Chondrocyte (in vitro differentiated cells): Measurements from ENCODE around the gene RPS27A. TPM values are rescaled to one million over a fixed set of nuclear protein-coding genes. Genes with fewer than 3 reads are reported as not detected.
"Not testable (repeated sequence)": the region's sequence is repeated elsewhere in the genome, so short reads cannot be mapped to it uniquely, and the experiment has no call there.

Experiments
- DNase-seq: peaks from one replicate; pipeline ENCODE4 v3.0.0; 2021; ENCODE audit warnings: mixed read lengths, low spot score
- H3K27ac Mint-ChIP-seq: one replicate; pipeline ENCODE4 v1.8.0; 2021; ENCODE audit warnings: mild to moderate bottlenecking, moderate library complexity, mixed read lengths; ENCODE audit not compliant: unreplicated experiment
- H3K27me3 Mint-ChIP-seq: 2 replicates; pipeline ENCODE4 v1.8.0; 2021; ENCODE audit warnings: low read depth, mixed read lengths
- H3K36me3 Mint-ChIP-seq: 2 replicates; pipeline ENCODE4 v1.8.0; 2021; ENCODE audit warnings: low read depth, mixed read lengths
- H3K4me1 Mint-ChIP-seq: 2 replicates; pipeline ENCODE4 v1.8.0; 2021; ENCODE audit warnings: low read depth, mild to moderate bottlenecking, mixed read lengths
- H3K4me3 Mint-ChIP-seq: one replicate; pipeline ENCODE4 v1.8.0; 2021; ENCODE audit warnings: mild to moderate bottlenecking, moderate library complexity, mixed read lengths; ENCODE audit not compliant: unreplicated experiment
- H3K9me3 Mint-ChIP-seq: 2 replicates; pipeline ENCODE4 v1.8.0; 2021; ENCODE audit warnings: low read depth, mixed read lengths
- CTCF ChIP-seq: fragments of 200-600 bp; sonication (generic); IDR thresholded peaks from 2 replicates; pipeline ENCODE4 v1.5.0; 2021; ENCODE audit warnings: antibody characterized with exemption, mild to moderate bottlenecking, moderate library complexity
- total RNA-seq: library from RNA; stranded (reverse); gene quantifications from 3 replicates; pipeline ENCODE4 v1.2.1, GENCODE V29; 2021

RPS27A gene
- total RNA-seq, 1 donor from 2014 or later: 580 TPM

DNA sequence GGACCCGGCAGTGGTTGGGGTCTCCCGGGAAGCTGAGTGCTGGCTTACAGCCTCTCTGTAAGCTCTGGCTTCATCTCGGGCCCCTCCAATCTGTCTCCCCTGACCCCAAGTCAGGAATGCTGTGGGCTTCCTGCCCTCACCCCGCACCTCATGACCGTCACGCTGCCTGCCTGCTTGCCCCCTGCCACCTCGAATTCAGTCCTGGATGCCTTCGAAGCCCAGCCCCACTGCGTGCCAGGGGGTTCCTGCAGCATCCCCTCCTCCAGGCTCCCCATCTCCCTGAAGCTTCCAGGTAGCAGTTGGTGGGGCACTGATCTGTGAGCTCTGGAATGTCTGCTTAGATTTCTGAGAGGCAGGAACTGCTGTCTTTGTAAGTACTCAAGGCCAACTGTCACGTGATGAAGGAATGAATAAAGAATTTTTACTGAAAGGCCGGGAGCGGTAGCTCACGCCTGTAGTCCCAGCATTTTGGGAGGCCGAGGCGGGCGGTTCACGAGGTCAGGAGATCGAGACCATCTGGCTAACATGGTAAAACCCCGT is 6.9 kb upstream of the RPS27A start:
- H3K36me3 Mint-ChIP-seq: peaks cover 2% of the 10 kb centered on the region
- H3K9me3 Mint-ChIP-seq: no peaks in the 10 kb centered on the region
- no peak overlapping the region for H3K4me3 Mint-ChIP-seq
- H3K4me1 Mint-ChIP-seq: peaks cover 38% of the 10 kb centered on the region
- no peaks in the 10 kb centered on the region for H3K27me3 Mint-ChIP-seq
- peak overlapping the region; percentile 57 for H3K27ac Mint-ChIP-seq
- no peak for TF ChIP-seq CTCF
- no peak for DNase-seq

- not testable (repeated sequence) for H3K4me3 Mint-ChIP-seq, H3K9me3 Mint-ChIP-seq, DNase-seq
Observed at GRCh38 chr2:55227437-55228225, 4.9 kb upstream of the RPS27A start.

GRCh38 chr2:55228226-55228563 is 4.3 kb upstream of the RPS27A start:
- Mint-ChIP-seq H3K4me1 (peaks cover 42% of the 10 kb centered on the region), H3K27ac (no peak overlapping the region), H3K27me3 (no peaks in the 10 kb centered on the region), H3K4me3 (no peak overlapping the region), H3K9me3 (no peaks in the 10 kb centered on the region), H3K36me3 (peaks cover 2% of the 10 kb centered on the region)
- no peak for DNase-seq
- no peak for TF ChIP-seq CTCF

More at GRCh38 chr2:55227437-55228225, 4.9 kb upstream of the RPS27A start:
- not testable (repeated sequence) for H3K27ac Mint-ChIP-seq, H3K36me3 Mint-ChIP-seq, H3K27me3 Mint-ChIP-seq
- peaks cover 43% of the 10 kb centered on the region for H3K4me1 Mint-ChIP-seq

DNA sequence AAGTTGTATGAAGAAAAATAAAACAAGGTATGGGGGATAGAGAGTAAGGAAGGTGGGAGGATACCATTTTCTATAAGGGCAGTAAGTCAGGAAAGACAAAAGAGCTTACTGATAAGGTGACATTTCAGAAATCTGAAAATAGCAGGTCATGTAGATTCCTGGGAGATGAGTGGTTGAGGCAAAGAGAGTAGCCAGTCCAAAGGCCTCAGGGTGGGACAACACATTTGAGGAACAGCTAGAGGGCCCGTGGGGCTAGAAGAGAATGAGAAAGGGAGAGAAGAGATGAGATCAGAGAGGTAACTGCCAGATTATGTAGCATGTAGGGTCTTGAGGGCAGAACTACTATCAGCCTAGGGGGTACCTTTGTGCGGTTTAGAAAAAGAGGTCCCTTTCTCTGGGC is 3.3 kb upstream of the RPS27A start:
- DNase-seq: no peak
- TF ChIP-seq CTCF: no peak
- no peaks in the 10 kb centered on the region for H3K27me3 Mint-ChIP-seq
- H3K9me3 Mint-ChIP-seq: no peaks in the 10 kb centered on the region
- peaks cover 52% of the 10 kb centered on the region for H3K4me1 Mint-ChIP-seq
- H3K4me3 Mint-ChIP-seq: no peak overlapping the region
- H3K36me3 Mint-ChIP-seq: peaks cover 6% of the 10 kb centered on the region
- H3K27ac Mint-ChIP-seq: no peak overlapping the region

- Mint-ChIP-seq H3K27me3 (no peaks in the 10 kb centered on the region), H3K9me3 (no peaks in the 10 kb centered on the region), H3K4me1 (peaks cover 60% of the 10 kb centered on the region), H3K36me3 (peaks cover 10% of the 10 kb centered on the region), H3K4me3 (peak overlapping the region; percentile 93), H3K27ac (no peak overlapping the region)
- no peak for DNase-seq
- TF ChIP-seq CTCF: no peak
Observed at GRCh38 chr2:55230551-55230950, 1.9 kb upstream of the RPS27A start.
